HepG2 (cell line): ENCODE measurements around the gene ZNF485. TPM values are rescaled to one million over a fixed set of nuclear protein-coding genes. Genes with fewer than 3 reads are reported as not detected.

ENCODE experiments used
- ATF6 ChIP-seq: sonication (generic); formaldehyde crosslinking; conservative IDR thresholded peaks from 2 replicates; pipeline ENCODE4 v1.4.0; 2020; ENCODE audit warnings: missing genetic modification reagents
- GRHL1 ChIP-seq: sonication (generic); formaldehyde crosslinking; conservative IDR thresholded peaks from 2 replicates; pipeline ENCODE4 v1.8.0; 2022; ENCODE audit warnings: missing genetic modification reagents
- POLR2AphosphoS5 ChIP-seq: IDR thresholded peaks from 2 replicates; pipeline ENCODE4 v1.6.1; 2012; ENCODE audit warnings: low read depth, low read length
- ZNF143 ChIP-seq: sonication (generic); formaldehyde crosslinking; IDR thresholded peaks from 2 replicates; pipeline ENCODE4 v1.4.0; 2020; ENCODE audit warnings: missing genetic modification reagents
- ZNF256 ChIP-seq: sonication (generic); formaldehyde crosslinking; conservative IDR thresholded peaks from 2 replicates; pipeline ENCODE4 v1.4.0; 2020; ENCODE audit warnings: missing genetic modification reagents
- ZNF34 ChIP-seq: sonication (generic); formaldehyde crosslinking; IDR thresholded peaks from 2 replicates; pipeline ENCODE4 v1.4.0; 2020; ENCODE audit warnings: mild to moderate bottlenecking, missing genetic modification reagents, borderline replicate concordance
- ZNF430 ChIP-seq: sonication (generic); formaldehyde crosslinking; IDR thresholded peaks from 2 replicates; pipeline ENCODE4 v1.9.0; 2021; ENCODE audit warnings: mild to moderate bottlenecking, missing genetic modification reagents
- ZNF547 ChIP-seq: sonication (generic); formaldehyde crosslinking; IDR thresholded peaks from 2 replicates; pipeline ENCODE4 v1.5.1; 2020; ENCODE audit warnings: mild to moderate bottlenecking, missing genetic modification reagents
- ZNF775 ChIP-seq: sonication (generic); formaldehyde crosslinking; IDR thresholded peaks from 2 replicates; pipeline ENCODE4 v1.4.0; 2020; ENCODE audit warnings: missing genetic modification reagents, mild to moderate bottlenecking, moderate library complexity, borderline replicate concordance
- ZNF800 ChIP-seq: sonication (generic); formaldehyde crosslinking; IDR thresholded peaks from 2 replicates; pipeline ENCODE4 v1.4.0; 2020; ENCODE audit warnings: missing genetic modification reagents
- polyA plus RNA-seq, 8 experiments: library from polyadenylated mRNA; depleted of rRNA in 3 of 8; stranded (reverse) in 7 of 8; unstranded in 1 of 8; fragments of >200 nt; fragmentation: Illumina TruSeq in 4 of 8; extraction: Trizol in 4 of 8; gene quantifications; 2 replicates each; pipeline versions ENCODE4 v1.2.1 to v1.2.3, GENCODE V29; 2011 to 2016; ENCODE audit warnings: low read depth in 4 of 8, missing spikeins in 1 of 8, mixed read lengths in 1 of 8; ENCODE audit not compliant: insufficient read depth in 1 of 8
- total RNA-seq, 5 experiments: library from RNA; depleted of rRNA; stranded (reverse); fragments of >200 nt; fragmentation: Illumina TruSeq; extraction: Trizol; gene quantifications; 2 replicates each; pipeline ENCODE4 v1.2.3, GENCODE V29; 2016; ENCODE audit warnings: low read depth in 1 of 5
- TF ChIP-seq, protein P1 (sequence below): sonication (generic); formaldehyde crosslinking; IDR thresholded peaks from 2 replicates; pipeline ENCODE4 v1.4.0; 2020; ENCODE audit warnings: mild to moderate bottlenecking, missing genetic modification reagents
- TF ChIP-seq, protein P2 (sequence below): sonication (generic); formaldehyde crosslinking; IDR thresholded peaks from 2 replicates; pipeline ENCODE4 v1.4.0; 2020; ENCODE audit warnings: mild to moderate bottlenecking, missing genetic modification reagents

Gene ZNF485
- total and polyA plus RNA-seq, 2 of the 13 experiments (the other 11 are each of a cell fraction or from before 2014, with no cell fraction given) = 1.4 to 3.3 TPM

GRCh38 chr10:43606323-43607198 is at the start of gene ZNF485 (continued):
- TF ChIP-seq ZNF800 (CRISPR knock-in tag) (no peak), ZNF34 (CRISPR knock-in tag) (no peak), ZNF775 (CRISPR knock-in tag) (no peak), ZNF143 (CRISPR knock-in tag) (peak; percentile 95), ZNF547 (CRISPR knock-in tag) (peak; percentile 55), GRHL1 (CRISPR knock-in tag) (no peak), ZNF430 (CRISPR knock-in tag) (no peak), ATF6 (CRISPR knock-in tag) (no peak), POLR2AphosphoS5 (peak; percentile 78), ZNF256 (CRISPR knock-in tag) (no peak)
- TF ChIP-seq, protein P1, sequence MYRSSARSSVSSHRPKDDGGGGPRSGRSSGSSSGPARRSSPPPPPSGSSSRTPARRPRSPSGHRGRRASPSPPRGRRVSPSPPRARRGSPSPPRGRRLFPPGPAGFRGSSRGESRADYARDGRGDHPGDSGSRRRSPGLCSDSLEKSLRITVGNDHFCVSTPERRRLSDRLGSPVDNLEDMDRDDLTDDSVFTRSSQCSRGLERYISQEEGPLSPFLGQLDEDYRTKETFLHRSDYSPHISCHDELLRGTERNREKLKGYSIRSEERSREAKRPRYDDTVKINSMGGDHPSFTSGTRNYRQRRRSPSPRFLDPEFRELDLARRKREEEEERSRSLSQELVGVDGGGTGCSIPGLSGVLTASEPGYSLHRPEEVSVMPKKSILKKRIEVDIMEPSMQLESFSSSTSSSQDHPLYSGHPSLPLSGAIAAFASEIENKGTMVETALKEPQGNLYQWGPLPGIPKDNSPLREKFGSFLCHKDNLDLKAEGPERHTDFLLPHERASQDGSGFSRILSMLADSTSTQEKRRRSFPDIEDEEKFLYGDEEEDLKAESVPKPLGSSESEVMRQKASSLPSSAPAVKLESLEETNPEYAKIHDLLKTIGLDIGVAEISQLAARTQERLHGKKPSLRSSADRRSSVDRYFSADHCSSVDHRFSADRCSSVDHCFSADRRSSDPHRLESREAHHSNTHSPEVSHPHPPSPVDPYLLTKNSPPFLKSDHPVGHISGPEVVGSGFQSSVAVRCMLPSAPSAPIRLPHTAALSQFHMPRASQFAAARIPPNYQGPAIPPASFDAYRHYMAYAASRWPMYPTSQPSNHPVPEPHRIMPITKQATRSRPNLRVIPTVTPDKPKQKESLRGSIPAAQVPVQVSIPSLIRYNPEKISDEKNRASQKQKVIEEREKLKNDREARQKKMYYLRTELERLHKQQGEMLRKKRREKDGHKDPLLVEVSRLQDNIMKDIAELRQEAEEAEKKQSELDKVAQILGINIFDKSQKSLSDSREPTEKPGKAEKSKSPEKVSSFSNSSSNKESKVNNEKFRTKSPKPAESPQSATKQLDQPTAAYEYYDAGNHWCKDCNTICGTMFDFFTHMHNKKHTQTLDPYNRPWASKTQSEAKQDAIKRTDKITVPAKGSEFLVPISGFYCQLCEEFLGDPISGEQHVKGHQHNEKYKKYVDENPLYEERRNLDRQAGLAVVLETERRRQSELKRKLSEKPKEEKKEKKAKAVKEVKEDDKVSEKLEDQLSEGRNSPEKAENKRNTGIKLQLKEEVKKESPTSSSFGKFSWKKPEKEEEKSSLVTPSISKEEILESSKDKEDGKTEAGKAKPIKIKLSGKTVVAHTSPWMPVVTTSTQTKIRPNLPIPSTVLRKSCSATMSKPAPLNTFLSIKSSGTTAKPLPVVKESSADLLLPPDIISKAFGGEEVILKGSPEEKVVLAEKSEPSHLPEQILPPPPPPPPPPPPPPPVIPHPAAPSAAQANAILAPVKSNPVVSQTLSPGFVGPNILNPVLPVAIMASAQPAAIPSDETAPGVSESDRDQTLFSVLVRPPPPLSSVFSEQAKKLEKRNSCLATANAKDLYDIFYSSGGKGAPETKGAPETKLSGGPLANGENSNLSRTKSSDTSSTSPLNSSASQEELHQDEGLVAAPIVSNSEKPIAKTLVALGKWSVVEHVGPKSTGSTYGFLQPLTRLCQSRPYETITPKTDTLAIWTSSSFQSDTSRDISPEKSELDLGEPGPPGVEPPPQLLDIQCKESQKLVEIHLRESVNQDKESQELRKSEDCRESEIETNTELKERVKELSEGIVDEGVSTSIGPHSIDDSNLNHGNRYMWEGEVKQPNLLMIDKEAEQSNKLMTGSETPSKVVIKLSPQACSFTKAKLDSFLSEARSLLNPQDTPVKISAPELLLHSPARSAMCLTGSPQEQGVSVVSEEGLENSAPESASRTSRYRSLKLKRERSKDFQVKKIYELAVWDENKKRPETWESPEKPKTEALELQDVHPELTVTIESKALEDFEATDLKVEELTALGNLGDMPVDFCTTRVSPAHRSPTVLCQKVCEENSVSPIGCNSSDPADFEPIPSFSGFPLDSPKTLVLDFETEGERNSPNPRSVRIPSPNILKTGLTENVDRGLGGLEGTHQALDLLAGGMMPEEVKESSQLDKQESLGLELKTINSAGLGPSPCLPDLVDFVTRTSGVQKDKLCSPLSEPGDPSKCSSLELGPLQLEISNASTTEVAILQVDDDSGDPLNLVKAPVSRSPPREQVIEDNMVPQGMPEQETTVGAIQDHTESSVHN (CRISPR knock-in tag) = no peak
- TF ChIP-seq, protein P2, sequence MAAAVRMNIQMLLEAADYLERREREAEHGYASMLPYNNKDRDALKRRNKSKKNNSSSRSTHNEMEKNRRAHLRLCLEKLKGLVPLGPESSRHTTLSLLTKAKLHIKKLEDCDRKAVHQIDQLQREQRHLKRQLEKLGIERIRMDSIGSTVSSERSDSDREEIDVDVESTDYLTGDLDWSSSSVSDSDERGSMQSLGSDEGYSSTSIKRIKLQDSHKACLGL (CRISPR knock-in tag) = peak; percentile 88; the same call in 1 of the 2 replicates
